Stimulated activated CD4-positive, alpha-beta T cell treated with anti-CD3 and anti-CD28 coated beads, Interleukin-15, amount 100 ng/mL, for 48 hours (primary cell): ENCODE results near the gene LIPA.
"Not testable (repeated sequence)": the region's sequence is repeated elsewhere in the genome, so short reads cannot be mapped to it uniquely, and the experiment has no call there.

Experiments used
- DNase-seq, 2 donors: peaks; one replicate each; pipeline ENCODE4 v3.0.0-alpha.2; 2020; ENCODE audit warnings: low read depth in 2 of 2

The LIPA gene

DNA sequence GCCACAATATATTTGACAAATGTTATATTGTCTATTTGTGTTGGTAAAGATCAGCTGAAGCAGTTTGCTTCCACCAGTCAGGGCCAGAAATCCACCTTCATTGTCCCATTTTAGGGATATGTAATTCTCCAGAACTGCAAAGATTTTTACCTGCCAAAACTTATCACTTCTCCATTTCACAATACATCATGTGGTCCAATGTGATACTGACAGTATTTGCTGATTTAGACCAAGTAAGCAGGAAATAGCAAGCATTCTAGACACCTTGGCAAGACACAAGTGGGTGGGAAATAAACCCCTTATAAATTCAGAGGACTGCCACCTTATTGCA, 18.5 kb upstream of the LIPA start:
- no peak for DNase-seq

GRCh38 chr10:89269433-89270152, 18.0 kb upstream of the LIPA start:
- DNase-seq = no peak

- no peak for DNase-seq
These were observed 15.3 kb upstream of the LIPA start for GRCh38 chr10:89266721-89267453.

GRCh38 chr10:89263531-89263930, 12.0 kb upstream of the LIPA start:
- no peak for DNase-seq

- DNase-seq = no peak
These were observed 11.5 kb upstream of the LIPA start for GRCh38 chr10:89263091-89263490.

DNA sequence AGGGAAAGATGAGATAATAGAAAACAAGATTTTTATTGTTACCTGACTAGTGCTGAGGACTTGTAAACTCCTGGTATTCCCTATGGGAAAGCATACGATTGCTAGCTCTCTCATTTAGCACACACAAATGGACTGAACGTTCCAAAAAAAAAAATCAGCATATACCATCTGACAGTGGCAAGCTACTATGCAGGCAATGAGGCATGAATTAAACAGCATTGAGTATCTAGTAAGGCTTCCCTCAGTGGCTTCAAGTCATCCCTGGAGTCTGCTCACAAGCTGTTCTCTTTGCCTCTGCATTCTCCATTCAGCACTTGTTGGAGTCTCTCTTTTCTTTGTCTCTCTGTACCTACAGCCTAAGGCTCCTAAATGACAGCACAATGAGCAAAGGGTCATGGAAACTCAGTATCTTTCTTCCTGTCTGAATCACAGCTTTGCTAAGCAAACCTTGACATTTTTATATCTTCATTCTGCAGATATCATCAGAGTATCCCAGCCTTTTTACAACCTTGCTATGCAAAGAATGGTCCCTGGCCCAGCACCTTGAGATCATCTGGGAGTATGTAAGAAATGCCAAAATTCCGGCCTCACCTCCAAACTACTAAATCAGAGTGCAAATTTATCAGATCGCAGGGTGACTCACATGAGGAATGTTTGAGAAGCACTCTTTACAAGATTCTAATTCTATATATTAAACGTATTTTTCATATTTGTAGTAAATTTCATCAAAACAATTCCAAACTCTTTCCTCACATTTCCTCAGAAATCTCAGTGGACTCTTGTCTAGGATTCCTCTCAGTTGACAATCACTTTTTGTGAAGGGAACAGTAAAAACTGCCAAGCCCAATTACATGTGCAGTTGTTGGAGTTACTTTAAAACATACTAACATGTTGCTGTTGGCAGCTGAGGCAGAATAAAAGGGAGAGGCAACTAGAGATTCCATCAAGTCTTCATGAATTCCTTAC, 10.8 kb upstream of the LIPA start:
- DNase-seq = no peak

- DNase-seq = no peak
These were observed 7.3 kb upstream of the LIPA start for GRCh38 chr10:89258881-89259280.

- no peak for DNase-seq
These were observed 6.0 kb upstream of the LIPA start for GRCh38 chr10:89257581-89257980.

DNA sequence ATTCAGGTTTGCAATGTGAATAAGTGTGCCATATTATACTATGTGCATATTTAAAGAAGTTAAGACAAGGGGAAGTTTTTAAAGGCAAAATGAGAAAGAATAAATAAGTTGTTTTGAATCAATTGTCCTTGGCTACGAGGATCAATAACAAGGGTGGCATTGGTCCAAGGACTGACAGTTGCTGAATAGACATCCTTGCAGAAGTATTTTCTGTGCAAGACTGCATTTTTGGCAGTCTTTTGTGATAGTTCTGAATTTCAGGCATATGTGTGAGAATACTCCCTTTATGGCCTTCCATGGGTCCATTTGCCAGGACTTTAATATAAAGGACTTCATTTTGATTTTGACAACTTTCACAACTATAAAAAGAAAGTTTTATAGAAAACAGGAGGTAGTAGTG, 5.4 kb upstream of the LIPA start:
- no peak for DNase-seq

GRCh38 chr10:89256340-89256739, 4.8 kb upstream of the LIPA start:
- no peak for DNase-seq

GRCh38 chr10:89255793-89256192, 4.2 kb upstream of the LIPA start:
- DNase-seq = no peak

DNA sequence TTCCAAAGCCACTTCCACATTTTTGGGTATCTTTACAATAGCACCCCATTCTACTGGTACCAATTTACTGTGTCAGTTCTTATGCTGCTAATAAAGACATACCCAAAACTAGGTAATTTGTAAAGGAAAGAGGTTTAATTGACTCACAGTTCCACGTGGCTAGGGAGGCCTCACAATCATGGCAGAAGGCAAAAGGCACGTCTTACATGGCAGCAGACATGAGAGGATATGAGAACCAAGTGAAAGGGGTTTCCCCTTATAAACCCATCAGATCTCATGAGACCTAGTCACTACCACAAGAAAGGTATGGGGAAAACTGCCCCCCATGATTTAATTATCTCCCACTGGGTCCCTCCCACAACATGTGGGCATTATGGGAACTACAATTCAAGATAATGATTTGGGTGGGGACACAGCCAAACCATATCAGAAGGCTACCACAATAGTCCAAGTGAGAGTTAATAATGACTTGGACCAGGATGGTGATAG, 3.6 kb upstream of the LIPA start:
- DNase-seq = peak in 1 of 2 donors; percentile 14

DNA sequence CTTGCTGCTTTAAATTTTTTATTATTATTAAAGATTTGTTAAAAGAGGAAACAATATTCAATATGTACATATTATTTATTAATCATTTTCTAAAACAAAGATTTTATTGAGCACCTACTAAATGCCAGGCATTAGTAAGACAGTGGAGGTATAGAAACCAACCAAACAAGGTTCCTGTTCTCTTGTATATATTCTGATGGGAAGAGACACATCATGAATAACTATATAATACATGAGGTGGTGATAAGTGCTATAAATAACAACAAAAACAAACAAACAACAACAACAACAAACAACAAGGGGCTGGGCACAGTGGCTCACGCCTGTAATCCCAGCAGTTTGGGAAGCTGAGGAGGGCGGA, 630 bp upstream of the LIPA start:
- no peak for DNase-seq

DNA sequence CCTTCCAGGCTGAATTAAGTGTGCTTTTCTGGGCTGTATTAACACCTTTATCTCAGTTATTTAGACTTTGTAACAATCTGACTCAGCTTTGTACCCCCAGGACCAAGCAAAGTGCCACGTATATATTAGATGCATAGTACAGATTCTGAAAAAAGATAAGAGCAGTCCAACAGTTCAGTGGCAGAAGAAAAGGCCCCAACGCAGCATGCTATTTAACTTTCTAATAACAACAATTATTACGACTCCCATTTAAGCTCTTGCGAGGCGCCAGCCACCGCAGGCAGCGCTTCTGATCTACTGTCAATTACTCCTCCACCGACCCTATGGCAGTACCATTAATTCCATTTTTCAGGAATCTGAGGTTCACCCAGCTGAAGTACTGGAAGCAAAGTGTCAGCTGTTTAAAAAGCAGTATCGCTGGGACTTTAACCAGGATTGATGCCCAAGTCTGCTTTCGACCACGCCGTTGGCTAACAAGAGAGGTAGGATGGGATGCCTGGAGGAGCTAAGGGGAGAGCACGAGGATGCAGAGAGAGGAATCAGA, 638 bp downstream of the LIPA start:
- no peak for DNase-seq

DNA sequence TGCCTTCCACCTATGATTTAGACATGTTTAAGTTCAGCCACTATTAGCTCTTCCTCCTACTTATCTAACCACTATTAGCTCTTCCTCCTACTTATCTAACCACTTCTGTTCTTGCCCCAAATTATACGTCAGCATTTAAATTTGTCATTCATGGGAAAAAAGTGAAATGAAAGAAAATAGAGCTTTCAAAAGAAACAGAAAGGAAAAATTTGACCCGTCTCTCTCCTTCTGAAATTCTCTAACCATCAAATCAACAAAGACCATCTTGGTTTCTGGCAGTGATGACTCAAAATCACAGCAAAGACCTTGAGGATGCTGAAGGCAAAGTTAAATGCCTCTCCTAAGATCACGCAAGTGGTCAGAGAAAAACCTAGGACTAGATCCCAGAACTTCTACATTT, 2.6 kb downstream of the LIPA start:
- DNase-seq = no peak

DNA sequence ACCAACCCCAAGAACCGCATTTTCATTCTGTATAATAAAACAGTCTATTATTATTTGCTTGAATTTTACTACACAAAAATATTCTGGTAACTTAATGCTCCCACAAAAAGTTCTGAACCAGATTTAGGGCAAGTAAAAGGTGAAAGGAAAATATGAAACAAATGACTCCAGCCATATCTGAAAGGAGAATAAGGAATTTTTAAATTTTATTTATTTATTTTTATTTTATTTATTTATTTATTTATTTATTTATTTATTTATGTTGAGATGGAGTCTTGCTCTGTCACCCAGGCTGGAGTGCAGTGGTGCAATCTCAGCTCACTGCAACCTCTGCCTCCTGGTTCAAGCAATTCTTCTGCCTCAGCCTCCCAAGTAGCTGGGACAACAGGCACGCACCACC, 4.0 kb downstream of the LIPA start:
- DNase-seq = not testable (repeated sequence)

- DNase-seq = no peak
These were observed 5.8 kb downstream of the LIPA start for GRCh38 chr10:89245802-89246201.

GRCh38 chr10:89242840-89243568, 8.6 kb downstream of the LIPA start:
- DNase-seq = no peak

DNA sequence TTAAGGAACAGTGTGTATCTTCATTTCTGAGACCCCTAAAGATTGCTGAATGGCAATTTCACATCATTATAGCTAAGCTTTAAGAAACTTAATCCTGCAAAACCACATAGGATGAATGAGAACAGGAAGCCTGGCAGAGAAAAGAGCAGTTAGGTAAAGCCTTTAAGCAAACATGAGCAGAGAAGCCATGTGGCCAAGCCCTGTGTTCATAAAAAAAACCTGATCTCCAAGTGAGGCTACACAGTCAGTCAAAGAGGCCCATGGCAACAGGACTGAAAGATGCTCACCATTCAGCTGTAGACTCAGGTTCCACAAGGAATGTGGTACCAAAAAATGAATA, 9.3 kb downstream of the LIPA start:
- DNase-seq = no peak

DNA sequence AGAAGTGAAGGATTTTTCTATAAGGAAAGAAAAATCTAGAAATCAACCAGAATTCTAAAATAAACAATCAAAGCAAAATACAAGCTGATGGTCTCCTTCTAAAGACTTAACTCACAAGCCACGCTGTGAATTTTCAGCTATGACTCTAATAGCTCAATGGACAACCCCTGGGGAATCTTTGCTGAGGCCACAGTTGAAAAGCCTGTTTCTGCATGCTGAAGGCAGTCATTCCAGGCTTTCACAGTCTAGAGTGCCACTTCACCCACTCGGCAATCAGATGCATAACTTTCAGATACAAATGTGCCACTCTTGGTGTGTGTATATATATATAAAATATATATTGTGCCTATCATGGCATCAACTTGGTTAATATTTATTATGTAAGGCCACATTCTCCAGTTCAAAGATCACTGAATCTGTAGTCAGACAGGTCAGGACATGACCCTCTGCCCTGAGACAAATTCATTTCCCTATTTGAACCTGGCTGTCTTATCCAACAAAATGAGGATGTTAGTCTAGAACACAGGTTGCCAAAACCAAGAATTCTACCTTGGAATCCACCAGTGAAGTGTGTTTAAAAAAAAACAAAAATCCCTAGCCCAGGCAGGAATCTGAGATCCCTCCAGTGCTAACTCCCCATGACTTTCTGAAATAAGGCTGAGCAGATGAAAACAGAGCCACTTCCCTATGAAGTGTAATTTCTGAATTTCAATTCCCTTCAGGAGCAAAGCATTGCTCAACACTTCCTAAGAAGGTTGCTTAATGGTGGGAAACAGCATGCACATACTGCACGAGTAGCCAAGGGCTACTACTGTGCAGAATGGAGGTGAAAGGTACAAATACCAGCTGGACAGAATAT, 9.9 kb downstream of the LIPA start:
- DNase-seq = no peak

DNA sequence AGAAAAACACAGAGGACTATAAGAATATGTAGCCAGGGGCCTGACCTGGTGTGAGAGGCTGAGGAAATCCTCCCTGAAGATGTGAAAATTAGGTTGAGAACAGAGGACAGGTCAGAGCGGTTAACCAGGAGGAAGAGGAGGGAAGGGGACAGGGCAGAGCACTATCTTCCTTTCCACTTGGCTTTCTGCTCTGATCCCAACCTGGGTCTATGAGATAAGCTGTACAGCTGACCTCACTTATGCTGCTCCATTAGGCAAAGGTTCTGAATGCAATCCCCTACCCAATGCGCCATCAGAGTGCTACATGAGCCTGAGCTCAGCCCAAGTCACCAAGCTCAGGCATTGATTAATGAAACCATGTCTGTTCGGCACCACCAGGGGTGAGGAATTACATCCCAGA, 10.5 kb downstream of the LIPA start:
- DNase-seq = no peak
